Hematopoietic multipotent progenitor cell treated with erythropoietin and hydrocortisone succinate and interleukin-3 and kit ligand, for 15 days (in vitro differentiated cells): ENCODE data around the gene ENO3.

ENCODE experiments used
- DNase-seq: peaks from one replicate; pipeline ENCODE4 v3.0.0-alpha.2; 2015; ENCODE audit warnings: low spot score

Gene ENO3

DNA sequence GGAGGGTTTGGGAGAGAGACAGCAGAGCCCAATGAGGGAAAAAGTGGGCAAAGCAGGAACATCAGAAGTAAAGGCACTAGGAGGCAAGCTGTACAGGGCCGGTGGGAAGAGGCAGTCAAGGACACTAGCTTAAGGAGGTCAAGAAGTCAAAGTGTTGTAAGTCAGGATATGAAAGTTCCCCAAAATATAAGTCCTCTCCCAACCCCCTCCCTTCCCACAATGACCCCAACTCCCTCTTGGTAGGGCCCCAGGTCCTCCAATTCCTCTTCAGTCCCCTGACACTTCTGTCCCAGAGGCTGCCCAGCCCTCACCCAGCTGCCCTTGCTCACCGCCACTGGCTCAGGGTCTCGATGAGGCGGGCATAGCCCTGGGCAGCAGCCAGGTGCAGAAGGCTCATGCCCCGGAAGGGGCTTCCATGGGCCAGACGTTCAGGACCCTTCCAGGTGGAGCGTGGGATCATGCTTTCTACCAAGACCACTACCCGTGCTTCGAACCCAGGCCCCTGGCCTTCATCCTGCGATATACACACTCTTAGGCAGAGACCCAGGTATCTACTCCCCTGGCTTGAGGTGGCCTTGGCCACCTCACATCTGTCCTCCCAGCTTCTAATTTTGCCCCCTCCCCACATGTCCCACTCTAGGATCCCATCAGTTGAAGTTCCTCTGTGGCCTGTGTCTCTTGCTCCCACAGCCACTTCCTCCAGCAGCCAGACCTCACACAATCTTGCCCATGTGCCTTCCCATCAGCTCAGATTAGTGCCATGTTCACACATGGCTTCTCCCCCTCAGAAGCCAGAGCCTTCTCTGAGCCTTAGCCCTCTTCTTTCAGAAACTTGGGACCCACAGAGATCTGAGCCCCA lies 22.6 kb downstream of the ENO3 start:
- DNase-seq, result no peak

GRCh38 chr17:4974115-4974670 lies 23.3 kb downstream of the ENO3 start:
- DNase-seq, result no peak

DNA sequence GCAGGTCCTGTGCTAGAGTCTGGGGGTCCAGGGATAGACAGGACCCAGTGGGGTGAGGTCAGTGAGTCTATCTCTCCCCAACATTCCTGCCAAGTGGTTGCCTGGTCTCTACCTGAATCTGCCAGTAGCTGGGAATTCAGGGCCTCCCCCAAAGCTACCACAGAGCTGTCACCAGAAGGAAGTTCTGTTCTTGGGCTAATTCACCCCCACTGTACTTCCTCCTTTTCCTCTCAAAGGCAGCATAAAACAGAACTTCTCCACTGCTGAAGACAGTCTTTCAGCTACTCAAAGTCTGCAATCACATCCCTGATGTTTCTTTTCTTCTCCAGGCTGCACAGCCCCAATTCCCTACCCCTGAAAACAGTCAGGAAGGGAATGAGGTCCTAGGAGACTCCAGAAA lies 27.8 kb downstream of the ENO3 start:
- DNase-seq, result no peak

GRCh38 chr17:4980644-4981216 lies 29.8 kb downstream of the ENO3 start:
- DNase-seq, result peak; percentile 63

DNA sequence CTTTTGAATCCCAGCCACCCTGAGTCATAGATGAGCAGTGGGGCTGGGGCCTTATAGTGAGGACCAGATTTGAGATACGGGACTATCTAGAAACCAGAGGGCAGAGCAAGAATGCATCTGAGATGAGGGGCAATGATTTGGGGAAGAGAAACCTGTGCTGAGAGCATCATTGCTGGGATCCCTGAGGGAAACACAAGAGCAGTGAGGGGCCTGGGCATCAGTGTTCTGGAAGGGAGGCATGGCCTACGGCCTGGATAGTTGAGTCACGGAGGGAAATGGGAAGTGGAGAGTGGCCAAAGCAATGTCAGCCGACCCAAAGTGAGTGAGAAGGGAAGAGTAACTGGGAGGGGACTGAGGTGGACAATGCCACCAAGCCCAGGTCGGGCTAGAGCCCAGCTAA lies 31.4 kb downstream of the ENO3 start:
- DNase-seq, result no peak

GRCh38 chr17:4986403-4986802 lies 35.5 kb downstream of the ENO3 start:
- DNase-seq, result no peak

DNA sequence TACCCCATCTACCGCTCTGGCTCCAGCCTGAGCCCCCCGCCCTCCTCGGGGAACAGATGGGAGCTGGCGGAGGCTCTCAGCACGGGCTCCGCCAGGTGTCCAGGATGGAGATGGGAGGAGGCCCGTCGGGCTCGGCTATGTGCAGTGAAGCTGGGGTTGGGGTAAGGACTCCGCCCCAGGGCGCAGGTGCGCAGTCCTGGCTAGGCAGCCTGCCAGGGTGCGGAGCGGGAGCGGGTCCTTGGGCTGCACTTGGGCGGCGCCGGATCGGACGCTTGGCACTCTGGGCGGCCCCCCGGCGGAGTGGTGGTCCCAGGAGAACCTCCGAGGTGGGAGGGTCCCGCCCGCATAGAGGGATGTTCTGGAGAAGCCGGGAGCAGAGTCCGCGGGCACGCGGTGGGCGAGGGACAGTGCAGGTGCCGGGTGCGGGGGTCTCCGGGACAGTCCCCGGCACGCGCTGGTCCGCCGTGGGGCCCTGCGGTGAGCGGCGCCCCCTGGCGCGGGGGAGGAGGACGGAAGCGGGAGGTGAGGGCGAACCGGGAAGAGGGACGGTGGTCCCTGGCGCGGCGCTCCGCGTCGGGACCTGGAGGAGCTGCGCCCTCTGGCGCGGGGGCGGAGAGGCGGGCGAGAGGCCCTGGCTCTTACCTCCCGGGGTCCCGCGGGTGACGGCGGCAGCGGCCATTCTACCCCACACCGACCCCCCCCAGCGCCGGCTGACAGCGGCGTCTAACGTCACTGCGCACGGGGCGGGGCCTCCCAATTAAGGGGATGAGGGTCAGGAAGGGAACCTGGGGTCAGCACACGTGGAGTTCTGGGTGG lies 36.2 kb downstream of the ENO3 start, which contains the start of gene CAMTA2:
Gene CAMTA2 (minus strand): TSS at position 725 of the 816 bp plus-strand sequence. CDS start 1,453 bp downstream, outside the sequence.
- DNase-seq, result peak; percentile 78

DNA sequence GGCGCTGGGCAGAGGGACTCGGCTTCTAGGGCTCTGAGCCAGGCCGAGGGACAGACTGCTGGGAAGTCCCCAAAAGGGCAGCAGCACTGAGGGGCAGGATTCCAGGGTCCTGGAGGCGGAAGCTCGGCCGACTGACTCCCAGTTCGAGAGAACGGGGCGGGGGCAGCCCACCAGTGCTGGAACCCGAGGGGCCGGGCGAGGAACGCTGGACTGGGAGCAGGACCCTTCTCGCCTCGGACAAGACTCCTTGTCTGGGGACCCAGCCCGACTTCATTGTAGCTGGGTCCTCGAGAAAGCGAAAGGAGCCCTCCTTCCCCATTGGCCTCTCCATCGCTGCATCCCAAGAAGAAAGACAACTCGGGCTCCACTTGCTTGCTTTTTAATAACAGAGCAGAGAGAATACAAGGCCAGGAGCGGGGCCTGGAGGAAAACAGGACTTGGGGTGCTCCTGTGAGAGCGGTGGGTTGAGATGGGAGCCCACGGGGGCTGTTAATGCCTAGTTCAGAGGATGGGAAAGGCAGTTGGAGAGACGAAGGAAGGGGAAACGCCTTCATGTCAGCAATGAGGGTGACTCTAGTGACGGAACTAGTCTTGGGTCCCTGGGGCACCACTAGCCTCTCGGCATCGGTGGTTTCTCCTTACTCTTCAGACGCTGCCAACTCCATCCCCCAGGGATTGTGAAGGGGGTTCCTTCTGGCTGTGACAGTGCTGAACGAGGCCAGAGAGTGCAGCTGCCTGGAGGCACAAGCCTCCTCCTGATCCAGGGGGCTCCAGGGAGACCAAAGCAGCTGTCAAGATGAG lies 37.0 kb downstream of the ENO3 start:
- DNase-seq, result no peak

GRCh38 chr17:4994081-4994595 lies 43.2 kb downstream of the ENO3 start:
- no peak for DNase-seq

- peak; percentile 91 for DNase-seq
Observed at GRCh38 chr17:4997302-4998026, 46.5 kb downstream of the ENO3 start, which contains the start of the genes INCA1 and KIF1C. Gene INCA1, minus strand, starts transcription at chr17:4997522. Its CDS starts 3,085 bp downstream, at chr17:4994437. Gene KIF1C, plus strand, starts transcription at chr17:4997950. Its CDS starts 2,297 bp downstream, at chr17:5000247.

DNA sequence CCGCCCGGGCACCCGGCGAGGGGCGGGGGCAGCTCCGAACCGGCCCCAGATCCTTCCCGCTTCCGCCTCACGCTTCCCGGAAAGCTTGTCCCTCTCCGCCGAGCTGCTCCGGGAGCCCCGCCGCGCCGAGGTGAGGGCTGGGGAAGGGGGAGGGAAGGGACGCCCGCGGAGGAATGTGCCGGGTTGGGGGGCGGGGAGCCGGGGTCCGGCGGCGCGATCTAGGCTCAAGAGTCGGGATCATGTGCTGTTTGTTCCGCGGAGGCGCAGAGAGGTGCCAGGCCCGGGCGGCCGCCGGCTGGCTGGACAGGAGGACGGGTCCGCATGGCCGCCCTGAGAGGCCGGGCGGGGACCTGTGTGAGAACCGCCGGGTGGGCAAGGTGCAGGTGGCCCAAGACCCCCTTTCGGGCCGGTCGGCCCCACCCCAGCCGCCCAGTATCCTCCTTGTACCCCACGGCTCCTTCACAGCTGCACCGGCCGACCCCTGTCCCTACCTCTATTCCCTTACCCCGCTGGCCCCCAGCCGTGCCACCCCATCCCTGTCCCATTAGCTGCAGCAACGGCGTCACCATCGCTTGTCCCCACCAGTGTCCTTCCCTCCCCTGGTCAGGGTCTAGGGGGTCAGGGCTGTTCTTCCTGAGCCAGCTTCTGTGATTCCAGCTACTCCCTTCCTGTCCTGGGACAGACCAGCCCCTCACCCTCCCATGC lies 47.3 kb downstream of the ENO3 start:
- peak; percentile 10 for DNase-seq

- DNase-seq, result no peak
Observed at GRCh38 chr17:4998732-4999429, 48.0 kb downstream of the ENO3 start.

DNA sequence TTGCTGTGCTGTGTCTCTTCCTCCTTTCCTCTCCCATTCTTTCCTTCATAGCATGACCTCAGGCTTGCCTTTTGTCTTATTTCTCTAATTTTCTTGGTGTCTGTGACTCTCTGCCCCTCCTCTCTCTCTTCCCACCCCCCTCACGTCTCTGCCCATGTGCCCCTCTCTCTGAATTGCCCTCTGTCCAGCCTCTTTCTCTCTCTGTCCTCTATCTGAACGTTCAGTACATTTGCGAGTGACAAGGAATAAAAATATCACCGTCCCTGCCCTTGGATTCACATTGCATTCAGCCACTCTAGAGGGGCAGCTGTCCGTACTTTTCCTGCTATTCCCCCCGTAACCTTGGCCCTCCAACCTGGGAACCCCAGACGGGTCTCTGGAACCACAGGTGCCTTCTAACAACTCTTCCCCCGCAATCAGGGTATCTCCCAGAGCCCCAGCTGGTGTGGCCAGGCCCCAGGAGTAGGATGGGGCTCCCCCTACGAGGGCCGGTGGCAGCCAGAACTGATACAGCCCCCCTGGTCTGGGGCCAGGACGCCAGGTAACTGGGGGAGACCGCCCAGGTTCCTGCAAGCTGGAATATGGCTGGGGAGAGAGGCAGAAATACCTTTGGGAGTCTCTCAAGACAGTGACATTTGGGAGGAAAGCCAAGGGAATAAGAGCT lies 48.6 kb downstream of the ENO3 start:
- DNase-seq, result no peak

DNA sequence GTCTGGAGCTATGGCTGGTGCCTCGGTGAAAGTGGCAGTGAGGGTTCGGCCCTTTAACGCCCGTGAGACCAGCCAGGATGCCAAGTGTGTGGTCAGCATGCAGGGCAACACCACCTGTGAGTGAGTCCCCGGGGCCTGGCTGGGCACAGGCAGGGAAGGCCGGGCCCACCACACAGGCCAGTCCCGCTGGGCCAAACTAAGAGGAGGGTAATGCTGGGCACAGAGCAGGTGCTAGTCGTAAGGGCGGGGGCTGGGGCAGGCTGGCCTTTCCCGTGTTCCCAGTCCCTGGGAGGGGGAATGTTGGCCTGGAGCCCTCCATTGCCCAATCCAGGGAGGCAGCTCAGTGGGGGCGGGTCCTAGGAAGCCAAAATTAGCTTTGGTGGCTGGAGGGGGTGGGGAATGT lies 49.3 kb downstream of the ENO3 start:
- no peak for DNase-seq

- DNase-seq, result no peak
Observed at GRCh38 chr17:5002121-5002788, 51.3 kb downstream of the ENO3 start.

- no peak for DNase-seq
Observed at GRCh38 chr17:5003214-5003867, 52.4 kb downstream of the ENO3 start.
